ENCODE data around the gene SPZ1. TPM values are rescaled to one million over a fixed set of nuclear protein-coding genes. Genes with fewer than 3 reads are reported as not detected.
"Not testable (repeated sequence)": the region's sequence is repeated elsewhere in the genome, so short reads cannot be mapped to it uniquely, and the experiment has no call there.

The SPZ1 gene
- not detected for total RNA-seq

DNA sequence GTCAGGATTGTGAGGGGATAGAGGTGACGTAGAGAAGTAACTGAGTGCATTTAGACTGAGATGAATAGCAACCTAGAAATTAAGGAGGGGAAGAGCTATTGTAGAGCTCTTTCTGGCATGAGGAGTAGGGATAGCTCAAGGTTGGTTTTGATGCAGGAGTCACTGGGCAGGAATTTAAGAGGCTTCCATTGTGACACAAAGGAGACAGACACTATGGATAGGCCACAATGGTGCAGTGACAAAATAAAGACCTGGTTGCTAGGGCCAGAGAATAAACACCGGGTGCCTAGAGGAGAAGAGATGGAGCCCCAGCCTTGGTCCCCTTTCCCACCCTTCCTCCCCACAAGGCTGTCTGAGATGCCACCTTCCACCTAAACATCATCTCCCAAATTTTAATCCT is at the start of gene SPZ1:
Gene SPZ1, plus strand, starts transcription at position 301 of the 400 bp plus-strand sequence. CDS start 214 bp downstream, outside the sequence.
- POLR2A ChIA-PET: no interaction called here
- CTCF ChIA-PET: no interaction called here

DNA sequence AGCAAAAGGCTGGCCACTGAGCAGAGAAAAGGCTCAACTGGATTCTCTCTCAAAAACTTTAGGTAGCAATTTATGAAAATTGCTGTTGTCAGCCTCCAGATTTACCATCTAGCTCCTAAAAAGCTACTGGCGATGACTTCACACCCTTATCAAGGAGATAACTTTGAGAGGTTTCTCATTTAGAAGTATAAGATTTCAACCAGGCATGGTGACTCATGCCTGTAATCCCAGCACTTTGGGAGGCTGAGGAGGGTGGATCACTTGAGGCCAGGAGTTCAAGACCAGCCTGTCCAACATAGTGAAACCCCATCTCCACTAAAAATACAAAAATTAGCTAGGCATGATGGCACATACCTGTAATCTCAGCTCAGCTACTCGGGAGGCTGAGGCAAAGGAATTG is 49.3 kb upstream of the SPZ1 start:
- POLR2A ChIA-PET: interaction anchor here (0.5 kb wide), 1 partner anchor 1041 kb away, joined by 3 read pairs; no protein-coding TSS in a partner anchor
- CTCF ChIA-PET: interaction anchor here (1.0 kb wide), 1 partner anchor 9 kb away, joined by 3 read pairs; no protein-coding TSS in a partner anchor

GRCh38 chr5:80275347-80275746 is 44.5 kb upstream of the SPZ1 start:
- CTCF ChIA-PET: interaction anchor here (0.9 to 2.2 kb wide), 3 partner anchors 20 to 184 kb away, joined by 3 to 16 read pairs (median 5); partner anchors contain the start of gene SERINC5

DNA sequence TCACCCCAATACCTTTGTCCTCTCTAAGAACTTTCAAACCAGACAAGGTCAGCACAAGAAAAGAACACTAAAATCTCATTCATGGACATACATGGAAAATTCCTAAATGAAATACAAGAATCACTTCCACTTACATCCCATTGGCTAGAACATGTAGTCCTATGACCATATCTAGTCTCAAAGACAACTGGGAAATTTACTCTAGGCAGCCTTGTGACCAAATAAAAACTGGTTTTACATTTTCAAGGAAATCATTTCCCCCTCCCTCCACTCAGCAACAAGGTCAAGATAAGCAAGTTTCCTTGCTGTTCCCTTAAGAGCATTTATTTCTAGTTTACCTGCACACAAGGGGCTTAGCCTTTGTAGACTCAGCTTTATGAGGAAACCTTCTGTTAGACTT is 43.6 kb upstream of the SPZ1 start:
- POLR2A ChIA-PET: no interaction called here

More at GRCh38 chr5:80275347-80275746, 44.5 kb upstream of the SPZ1 start:
- POLR2A ChIA-PET: interaction anchor here (0.6 kb wide), 1 partner anchor 23 kb away, joined by 3 read pairs; no protein-coding TSS in a partner anchor

GRCh38 chr5:80277191-80277590 is 42.6 kb upstream of the SPZ1 start:
- ChIA-PET CTCF (no interaction called here), POLR2A (interaction anchor here (0.6 kb wide), 1 partner anchor 159 kb away, joined by 5 read pairs; no protein-coding TSS in a partner anchor)

More for the DNA sequence above, 43.6 kb upstream of the SPZ1 start:
- CTCF ChIA-PET: interaction anchor here (1.3 to 2.1 kb wide), 2 partner anchors 57 to 185 kb away, joined by 3 to 16 read pairs; no protein-coding TSS in a partner anchor

DNA sequence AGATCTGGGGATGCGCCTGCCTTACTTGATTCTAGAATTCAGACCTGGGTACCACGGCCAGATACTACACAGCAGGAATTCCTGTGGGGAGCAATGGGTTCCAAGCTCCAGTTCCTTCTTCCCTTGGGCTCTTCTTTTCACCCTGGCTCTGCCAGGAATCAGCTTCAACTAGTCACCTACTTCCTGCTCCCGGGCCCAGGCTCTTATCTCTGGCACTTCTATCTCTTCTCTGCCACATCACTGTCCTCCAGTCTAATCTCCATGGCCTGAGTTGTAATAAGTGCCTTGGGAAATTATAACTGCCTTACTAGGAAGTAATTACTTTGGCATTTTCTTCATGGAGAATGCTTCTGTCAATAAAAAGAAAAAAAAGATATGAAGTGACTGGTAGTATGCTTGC is 37.7 kb upstream of the SPZ1 start:
- CTCF ChIA-PET: no interaction called here

DNA sequence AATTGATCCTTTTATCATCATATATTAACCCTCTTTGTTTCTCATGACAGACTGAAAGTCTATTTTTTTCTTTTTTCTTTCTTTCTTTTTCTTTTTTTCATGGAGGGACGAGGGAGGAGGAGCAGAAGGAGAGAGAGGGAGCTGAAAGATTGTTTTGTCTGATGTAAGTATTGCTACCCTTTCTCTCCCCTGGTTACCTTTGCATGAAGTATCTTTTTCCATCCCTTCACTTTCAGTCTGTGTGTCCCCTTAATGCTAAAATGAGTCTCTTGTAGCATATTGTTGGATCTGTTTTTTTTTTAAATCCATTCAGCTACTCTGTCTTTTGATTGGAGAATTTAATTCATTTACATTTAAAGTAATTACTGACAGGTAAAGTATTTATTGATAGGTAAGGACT is 36.4 kb upstream of the SPZ1 start:
- CTCF ChIA-PET: no interaction called here
- POLR2A ChIA-PET: no interaction called here

More for the DNA sequence above, 37.7 kb upstream of the SPZ1 start:
- POLR2A ChIA-PET: interaction anchor here (0.6 kb wide), 1 partner anchor 9 kb away, joined by 3 read pairs; no protein-coding TSS in a partner anchor

- ChIA-PET CTCF (no interaction called here), POLR2A (interaction anchor here (0.6 kb wide), 1 partner anchor 17 kb away, joined by 6 read pairs; no protein-coding TSS in a partner anchor)
Measured at GRCh38 chr5:80284720-80285119, 35.1 kb upstream of the SPZ1 start.

- ChIA-PET POLR2A (no interaction called here), CTCF (no interaction called here)
Measured at GRCh38 chr5:80288177-80288576, 31.6 kb upstream of the SPZ1 start.

- CTCF ChIA-PET: no interaction called here
- POLR2A ChIA-PET: interaction anchor here (0.6 kb wide), 1 partner anchor 18 kb away, joined by 3 read pairs; no protein-coding TSS in a partner anchor
Measured at GRCh38 chr5:80289320-80289719, 30.5 kb upstream of the SPZ1 start.

DNA sequence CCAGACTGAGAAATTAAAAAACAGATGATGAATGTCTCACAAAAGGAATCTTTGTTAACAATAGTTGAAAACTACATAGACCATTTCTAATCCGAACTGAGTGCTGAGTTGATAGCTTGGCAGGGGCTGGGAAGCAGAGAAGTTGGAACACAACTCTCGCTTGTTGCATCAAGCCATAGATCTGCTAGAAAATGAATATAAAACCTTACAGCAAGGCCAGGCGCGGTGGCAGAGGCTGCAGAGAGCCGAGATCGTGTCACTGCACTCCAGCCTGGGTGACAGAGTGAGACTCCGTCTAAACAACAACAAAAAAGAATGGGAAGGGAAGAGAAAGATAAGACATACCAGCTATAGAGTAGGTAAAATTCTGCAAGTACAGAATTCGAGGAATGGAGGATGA is 28.0 kb upstream of the SPZ1 start:
- POLR2A ChIA-PET: interaction anchor here (0.6 to 0.7 kb wide), 2 partner anchors 9 to 24 kb away, joined by 3 to 8 read pairs; no protein-coding TSS in a partner anchor
- CTCF ChIA-PET: interaction anchor here (0.6 kb wide), 1 partner anchor 16 kb away, joined by 3 read pairs; no protein-coding TSS in a partner anchor

DNA sequence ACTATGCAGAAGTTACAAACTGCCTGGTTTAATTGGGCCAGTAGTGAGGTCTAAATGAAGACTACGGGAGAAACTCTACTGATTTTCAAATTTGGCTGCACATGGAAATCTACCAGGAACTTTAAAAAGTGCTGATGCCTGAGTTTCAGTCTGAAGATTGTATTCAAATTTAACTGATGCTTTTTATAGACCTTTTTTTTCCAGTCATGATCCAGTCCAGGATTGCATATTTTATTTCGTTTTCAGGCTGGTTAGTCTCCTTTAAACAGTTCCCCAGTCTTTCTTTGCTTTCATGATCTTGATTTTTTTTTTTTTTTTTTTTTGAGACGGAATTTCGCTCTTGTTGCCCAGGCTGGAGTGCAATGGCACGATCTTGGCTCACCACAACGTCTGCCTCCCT is 23.7 kb upstream of the SPZ1 start:
- ChIA-PET POLR2A (no interaction called here), CTCF (no interaction called here)

- CTCF ChIA-PET: no interaction called here
- POLR2A ChIA-PET: no interaction called here
Measured at GRCh38 chr5:80299601-80300000, 20.2 kb upstream of the SPZ1 start.

DNA sequence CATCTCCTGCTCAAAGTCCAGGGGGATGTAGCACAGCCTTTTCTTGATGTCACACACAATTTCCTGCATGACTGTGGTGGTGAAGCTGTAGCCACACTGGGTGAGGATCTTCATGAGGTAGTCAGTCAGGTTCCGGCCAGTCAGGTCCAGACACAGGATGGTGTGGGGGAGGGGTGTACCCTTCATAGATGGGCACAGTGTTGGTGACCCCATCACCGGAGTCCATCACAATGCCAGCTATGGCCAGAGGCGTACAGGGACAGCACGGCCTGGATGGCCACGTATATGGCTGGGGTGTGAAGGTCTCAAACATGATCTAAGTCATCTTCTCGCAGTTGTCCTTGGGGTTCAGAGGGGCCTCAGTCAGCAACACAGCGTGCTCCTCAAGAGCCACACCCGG is 19.7 kb upstream of the SPZ1 start:
- ChIA-PET CTCF (no interaction called here), POLR2A (no interaction called here)

DNA sequence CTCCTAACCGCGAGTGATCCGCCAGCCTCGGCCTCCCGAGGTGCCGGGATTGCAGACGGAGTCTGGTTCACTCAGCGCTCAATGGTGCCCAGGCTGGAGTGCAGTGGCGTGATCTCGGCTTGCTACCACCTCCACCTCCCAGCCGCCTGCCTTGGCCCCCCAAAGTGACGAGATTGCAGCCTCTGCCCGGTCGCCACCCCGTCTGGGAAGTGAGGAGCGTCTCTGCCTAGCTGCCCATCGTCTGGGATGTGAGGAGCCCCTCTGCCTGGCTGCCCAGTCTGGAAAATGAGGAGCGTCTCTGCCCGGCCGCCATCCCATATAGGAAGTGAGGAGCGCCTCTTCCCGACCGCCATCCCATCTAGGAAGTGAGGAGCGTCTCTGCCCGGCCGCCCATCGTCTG is 19.0 kb upstream of the SPZ1 start:
- CTCF ChIA-PET, POLR2A ChIA-PET: not testable (repeated sequence)

DNA sequence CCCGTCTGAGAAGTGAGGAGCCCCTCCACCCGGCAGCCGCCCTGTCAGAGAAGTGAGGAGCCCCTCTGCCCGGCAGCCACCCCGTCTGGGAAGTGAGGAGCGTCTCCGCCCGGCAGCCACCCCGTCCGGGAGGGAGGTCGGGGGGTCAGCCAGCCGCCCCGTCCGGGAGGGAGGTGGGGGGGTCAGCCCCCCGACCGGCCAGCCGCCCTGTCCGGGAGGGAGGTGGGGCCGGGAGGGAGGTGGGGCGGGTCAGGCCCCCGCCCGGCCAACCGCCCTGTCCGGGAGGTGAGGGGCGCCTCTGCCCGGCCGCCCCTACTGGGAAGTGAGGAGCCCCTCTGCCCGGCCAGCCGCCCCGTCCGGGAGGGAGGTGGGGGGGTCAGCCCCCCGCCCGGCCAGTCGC is 18.5 kb upstream of the SPZ1 start:
- POLR2A ChIA-PET, CTCF ChIA-PET: not testable (repeated sequence)

DNA sequence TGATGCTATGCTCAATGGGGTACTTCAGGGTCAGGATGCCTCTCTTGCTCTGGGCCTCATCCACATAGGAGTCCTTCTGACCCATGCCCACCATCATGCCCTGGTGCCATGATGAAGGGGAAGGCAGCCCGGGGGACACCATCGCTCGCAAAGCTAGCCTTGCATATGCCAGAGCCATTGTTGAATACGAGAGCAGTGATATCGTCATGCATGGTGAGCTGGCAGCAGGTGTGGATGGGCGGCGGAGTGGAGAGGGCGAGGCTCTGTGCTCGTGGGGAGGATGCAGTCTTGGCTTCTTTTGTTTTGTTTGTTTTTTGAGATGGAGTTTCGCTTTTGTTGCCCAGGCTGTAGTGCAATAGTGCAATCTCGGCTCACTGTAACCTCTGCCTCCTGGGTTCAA is 17.2 kb upstream of the SPZ1 start:
- POLR2A ChIA-PET: no interaction called here
- CTCF ChIA-PET: no interaction called here

DNA sequence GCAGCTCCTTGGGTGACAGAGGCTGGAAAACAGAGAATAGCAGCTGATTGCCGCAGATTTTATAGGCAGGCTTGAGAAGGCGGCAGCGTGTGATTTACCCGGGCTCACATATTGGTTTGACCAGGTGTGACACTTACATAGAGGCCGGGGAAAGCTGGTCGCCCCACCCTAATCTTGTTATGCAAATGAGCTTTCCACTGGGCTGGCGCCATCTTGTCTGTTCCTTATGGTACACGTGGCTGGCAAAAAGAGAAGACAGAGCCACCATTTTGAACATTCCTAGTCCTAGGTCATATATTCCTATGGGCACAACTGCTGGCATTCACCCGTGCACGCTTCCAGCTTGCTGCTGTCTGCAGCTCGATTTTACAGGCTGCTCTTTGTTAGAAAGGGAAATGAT is 11.3 kb upstream of the SPZ1 start:
- CTCF ChIA-PET: interaction anchor here (1.1 to 4.9 kb wide), 2 partner anchors 15 to 216 kb away, joined by 3 to 55 read pairs; no protein-coding TSS in a partner anchor
- POLR2A ChIA-PET: no interaction called here

DNA sequence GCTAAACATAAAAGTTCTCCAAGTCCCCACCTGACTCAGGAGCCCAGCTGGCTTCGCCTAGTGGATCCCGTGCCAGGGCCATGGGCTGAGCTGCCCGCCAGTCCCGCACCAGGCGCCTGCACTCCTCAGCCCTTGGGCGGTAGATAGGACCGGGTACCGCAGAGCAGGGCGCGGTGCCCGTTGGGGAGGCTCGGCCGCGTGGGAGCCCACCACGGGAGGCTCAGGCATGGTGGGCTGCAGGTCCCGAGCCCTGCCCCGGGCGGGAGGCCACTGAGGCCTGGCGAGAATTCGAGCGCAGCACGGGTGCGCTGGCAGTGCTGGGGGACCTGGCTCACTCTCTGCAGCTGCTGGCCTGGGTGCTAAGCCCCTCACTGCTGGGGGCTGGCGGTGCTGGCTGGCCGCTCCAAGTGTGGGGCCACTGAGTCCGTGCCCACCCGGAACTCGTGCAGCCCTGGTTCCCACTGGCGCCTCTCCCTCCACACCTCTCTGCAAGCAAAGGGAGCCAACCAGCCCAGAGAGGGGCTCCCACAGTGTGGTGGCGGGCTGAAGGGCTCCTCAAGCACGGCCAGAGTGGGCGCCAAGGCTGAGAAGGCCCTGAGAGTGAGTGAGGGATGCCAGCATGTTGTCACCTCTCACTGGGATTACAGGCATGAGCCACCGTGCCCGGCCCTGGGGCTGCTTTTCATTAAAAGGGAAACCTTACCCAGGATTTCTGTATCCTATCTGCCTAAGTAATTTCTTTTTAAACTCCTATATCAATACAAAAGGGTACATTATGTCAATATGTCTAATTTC is 9.7 kb upstream of the SPZ1 start:
- ChIA-PET CTCF (interaction anchor here (4.9 kb wide), 1 partner anchor 218 kb away, joined by 55 read pairs; no protein-coding TSS in a partner anchor), POLR2A (no interaction called here)

GRCh38 chr5:80315244-80315643 is 4.6 kb upstream of the SPZ1 start:
- POLR2A ChIA-PET: no interaction called here
- CTCF ChIA-PET: no interaction called here

DNA sequence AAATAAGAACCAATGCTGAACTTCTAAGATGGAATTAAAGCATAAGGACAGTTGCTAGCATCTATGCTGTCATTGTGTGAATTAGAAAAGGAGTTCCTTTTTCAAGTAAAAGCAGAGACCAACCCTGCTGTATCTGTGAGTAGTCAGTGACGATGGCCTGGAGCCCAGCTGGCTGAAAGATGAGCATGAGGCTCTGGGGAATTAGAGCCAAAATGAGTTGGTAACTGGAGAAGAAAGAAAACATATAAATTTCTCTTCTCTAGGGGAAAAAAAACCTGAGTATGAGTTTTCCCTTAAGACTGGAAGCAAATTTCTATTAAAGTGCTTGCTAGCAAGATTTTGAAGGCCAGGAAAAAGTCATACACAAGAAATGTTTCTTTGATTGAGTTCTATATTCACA is 1.6 kb upstream of the SPZ1 start:
- POLR2A ChIA-PET: no interaction called here
- CTCF ChIA-PET: interaction anchor here (0.6 kb wide), 1 partner anchor 749 kb away, joined by 3 read pairs; no protein-coding TSS in a partner anchor
